Iris pigment epithelial cell (primary cell): ENCODE data around the gene GPR119.
A peak's percentile ranks its signal among the peaks of the same experiment; 100 is the strongest.
"Not testable (repeated sequence)": the region's sequence is repeated elsewhere in the genome, so short reads cannot be mapped to it uniquely, and the experiment has no call there.

Source experiments
- DNase-seq: peaks from one replicate; pipeline ENCODE4 v3.0.0-alpha.2; 2011; ENCODE audit warnings: low read depth

GPR119 gene

DNA sequence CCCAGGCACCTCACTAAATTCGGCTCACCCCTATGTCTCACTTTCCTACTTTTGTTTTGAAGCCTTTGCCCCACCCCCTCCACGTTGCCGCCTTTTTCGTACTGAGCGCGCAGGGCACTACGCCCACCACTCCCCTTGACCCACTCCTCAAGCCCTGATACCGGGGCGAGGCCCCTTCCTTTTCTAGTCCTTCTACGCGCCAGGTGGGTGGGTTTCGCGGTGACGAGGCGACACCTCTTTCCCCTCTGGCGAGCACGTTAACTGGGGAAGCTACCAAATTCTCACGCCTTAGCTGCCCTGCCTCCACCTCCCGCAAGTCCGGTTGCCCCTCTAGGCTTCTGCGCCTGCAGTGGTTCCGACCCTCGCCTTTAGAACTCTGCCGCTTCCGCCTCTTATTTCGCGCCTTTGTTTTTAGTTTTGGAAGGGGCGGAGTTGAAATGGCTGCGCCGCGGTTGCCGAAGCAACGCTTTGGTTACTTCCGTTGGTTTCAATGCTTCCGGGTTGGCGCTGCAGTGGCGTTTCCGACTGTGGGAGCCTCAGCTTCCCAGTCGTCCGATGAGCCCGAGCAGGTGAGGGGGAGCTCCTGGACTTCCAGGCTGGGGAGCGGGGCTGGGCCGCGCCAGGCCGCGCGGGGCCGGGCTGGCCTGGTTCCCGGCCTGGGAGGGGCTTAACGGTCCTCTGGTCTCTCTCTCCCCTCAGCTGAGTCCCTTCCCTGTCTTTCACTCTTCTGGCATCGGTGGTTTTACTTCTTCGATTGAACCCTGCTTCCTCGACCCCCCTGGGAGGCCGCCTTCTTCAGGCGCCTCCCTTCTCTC, 45.9 kb downstream of the GPR119 start, which contains the start of gene SLC25A14:
TSS of gene SLC25A14 (plus strand) at position 512 of the 815 bp plus-strand sequence. CDS start 360 bp downstream, outside the sequence.
- DNase-seq: peak; percentile 61

DNA sequence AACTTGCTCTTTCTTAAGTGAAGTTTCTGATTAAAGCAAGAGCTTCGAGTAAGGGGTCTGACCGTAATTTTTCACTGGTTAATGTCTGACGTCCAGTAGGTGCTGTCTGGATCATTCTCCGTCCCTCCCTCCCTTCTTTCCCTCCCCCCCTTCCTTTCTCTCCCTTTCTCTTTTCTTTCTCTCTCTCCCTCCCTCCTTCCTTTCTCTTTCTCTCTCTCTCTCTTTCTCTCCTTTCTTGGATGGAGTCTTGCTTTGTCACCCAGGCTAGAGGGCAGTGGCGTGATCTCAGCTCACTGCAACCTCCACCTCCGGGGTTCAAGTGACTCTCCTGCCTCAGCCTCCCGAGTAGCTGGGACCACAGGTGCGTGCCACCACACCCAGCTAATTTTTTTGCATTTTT, 46.6 kb downstream of the GPR119 start:
- DNase-seq: not testable (repeated sequence)

DNA sequence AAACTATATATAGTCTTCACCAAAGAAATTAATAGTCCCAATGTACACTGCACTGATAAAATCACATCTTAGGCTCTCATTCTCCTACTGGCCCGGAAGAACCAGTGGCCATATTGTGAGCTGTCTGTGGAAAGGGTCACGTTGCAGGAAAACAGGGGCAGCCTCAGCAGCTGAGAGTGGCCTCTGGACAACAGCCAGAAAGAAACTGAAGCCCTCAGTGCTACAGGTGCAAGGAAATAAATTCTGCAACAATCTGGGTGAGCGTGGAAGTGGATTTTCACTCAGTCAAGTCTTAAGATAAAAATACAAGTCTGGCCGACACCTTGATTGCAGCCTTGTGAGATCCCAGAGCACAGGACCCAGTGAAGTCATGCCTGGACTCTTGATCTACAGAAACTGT, 48.9 kb downstream of the GPR119 start:
- no peak for DNase-seq
